AML-193 (cell line): ENCODE measurements around the gene PTPRM.

Source experiments
- DNase-seq, 2 experiments: peaks; one replicate each; lab custom pipeline; 2025; lab: John Stamatoyannopoulos, UW

Gene PTPRM

GRCh38 chr18:8362863-8363262, 795.7 kb downstream of the PTPRM start:
- no peak for DNase-seq

- no peak for DNase-seq
Measured at GRCh38 chr18:8364385-8364784, 797.3 kb downstream of the PTPRM start.

GRCh38 chr18:8365006-8365405, 797.9 kb downstream of the PTPRM start:
- DNase-seq, result no peak

GRCh38 chr18:8365528-8365927, 798.4 kb downstream of the PTPRM start:
- DNase-seq, result no peak

GRCh38 chr18:8366070-8366469, 799.0 kb downstream of the PTPRM start:
- no peak for DNase-seq

- no peak for DNase-seq
Measured at GRCh38 chr18:8366656-8367055, 799.5 kb downstream of the PTPRM start.

- DNase-seq, result no peak
Measured at GRCh38 chr18:8367217-8367988, 800.3 kb downstream of the PTPRM start.

GRCh38 chr18:8368512-8369217, 801.5 kb downstream of the PTPRM start:
- DNase-seq, result no peak

GRCh38 chr18:8373486-8373885, 806.4 kb downstream of the PTPRM start:
- DNase-seq, result no peak

GRCh38 chr18:8374676-8375075, 807.6 kb downstream of the PTPRM start:
- DNase-seq, result no peak

GRCh38 chr18:8375249-8375648, 808.1 kb downstream of the PTPRM start:
- DNase-seq, result no peak

- no peak for DNase-seq
Measured at GRCh38 chr18:8376113-8376512, 809.0 kb downstream of the PTPRM start.

GRCh38 chr18:8379187-8379941, 812.2 kb downstream of the PTPRM start:
- no peak for DNase-seq

- no peak for DNase-seq
Measured at GRCh38 chr18:8380006-8380405, 812.9 kb downstream of the PTPRM start.

GRCh38 chr18:8380926-8381325, 813.8 kb downstream of the PTPRM start:
- no peak for DNase-seq

GRCh38 chr18:8381821-8382459, 814.8 kb downstream of the PTPRM start:
- DNase-seq, result no peak

- DNase-seq, result no peak
Measured at GRCh38 chr18:8385400-8385799, 818.3 kb downstream of the PTPRM start.

GRCh38 chr18:8386669-8387380, 819.7 kb downstream of the PTPRM start:
- DNase-seq, result no peak

- DNase-seq, result peak; percentile 25 to 50
Measured at GRCh38 chr18:8389391-8390340, 822.5 kb downstream of the PTPRM start.

GRCh38 chr18:8391068-8391467, 824.0 kb downstream of the PTPRM start:
- no peak for DNase-seq
